HepG2 (cell line): ENCODE data around the gene DAD1.
"Not testable (repeated sequence)": the region's sequence is repeated elsewhere in the genome, so short reads cannot be mapped to it uniquely, and the experiment has no call there.

Source experiments
- EP300 ChIP-seq, 3 experiments: sonication (generic) in 1 of 3; formaldehyde crosslinking in 1 of 3; IDR thresholded peaks; 2 replicates each; pipeline versions ENCODE4 v1.5.1 to v1.6.1; 2011 to 2020; ENCODE audit warnings: low read depth in 2 of 3, low read length in 2 of 3, borderline replicate concordance in 1 of 3, improper control_type of control experiment in 1 of 3, mild to moderate bottlenecking in 1 of 3, missing genetic modification reagents in 1 of 3, moderate library complexity in 1 of 3
- FOSL1 ChIP-seq: sonication (generic); formaldehyde crosslinking; IDR thresholded peaks from 2 replicates; pipeline ENCODE4 v1.9.0; 2021; ENCODE audit warnings: missing genetic modification reagents, borderline replicate concordance
- HNRNPK ChIP-seq: fragments of 200-400 bp; formaldehyde crosslinking; IDR thresholded peaks from 2 replicates; pipeline ENCODE4 v1.6.1; 2018; ENCODE audit warnings: low read length, low read depth, moderate library complexity, mild to moderate bottlenecking; ENCODE audit not compliant: poor library complexity, severe bottlenecking
- NFIB ChIP-seq: sonication (generic); formaldehyde crosslinking; IDR thresholded peaks from 2 replicates; pipeline ENCODE4 v1.9.0; 2021; ENCODE audit warnings: missing genetic modification reagents, mild to moderate bottlenecking, borderline replicate concordance
- RAD21 ChIP-seq: fragments of 450-650 bp; formaldehyde crosslinking; IDR thresholded peaks from 2 replicates; pipeline ENCODE4 v1.5.0; 2020; ENCODE audit warnings: mild to moderate bottlenecking
- RCOR2 ChIP-seq: IDR thresholded peaks from 2 replicates; pipeline ENCODE4 v1.6.1; 2016; ENCODE audit warnings: missing biosample characterization, missing genetic modification reagents
- ZBTB7A ChIP-seq: sonication (generic); formaldehyde crosslinking; IDR thresholded peaks from 2 replicates; pipeline ENCODE4 v1.8.0; 2022; ENCODE audit warnings: mild to moderate bottlenecking, missing genetic modification reagents
- ZNF274 ChIP-seq: sonication (generic); formaldehyde crosslinking; IDR thresholded peaks from 2 replicates; pipeline ENCODE4 v1.5.1; 2020; ENCODE audit warnings: mild to moderate bottlenecking, missing genetic modification reagents
- ZNF296 ChIP-seq: sonication (generic); formaldehyde crosslinking; conservative IDR thresholded peaks from 2 replicates; pipeline ENCODE4 v1.5.0; 2020; ENCODE audit warnings: mild to moderate bottlenecking, missing genetic modification reagents
- ZNF670 ChIP-seq: sonication (generic); formaldehyde crosslinking; IDR thresholded peaks from 2 replicates; pipeline ENCODE4 v1.8.0; 2022; ENCODE audit warnings: mild to moderate bottlenecking, missing genetic modification reagents, borderline replicate concordance
- ZSCAN30 ChIP-seq: sonication (generic); formaldehyde crosslinking; IDR thresholded peaks from 2 replicates; pipeline ENCODE4 v1.5.0; 2020; ENCODE audit warnings: mild to moderate bottlenecking, missing genetic modification reagents
- TF ChIP-seq, protein P1 (sequence below): sonication (generic); formaldehyde crosslinking; IDR thresholded peaks from 2 replicates; pipeline ENCODE4 v1.5.0; 2020; ENCODE audit warnings: mild to moderate bottlenecking, missing genetic modification reagents, moderate library complexity

DNA sequence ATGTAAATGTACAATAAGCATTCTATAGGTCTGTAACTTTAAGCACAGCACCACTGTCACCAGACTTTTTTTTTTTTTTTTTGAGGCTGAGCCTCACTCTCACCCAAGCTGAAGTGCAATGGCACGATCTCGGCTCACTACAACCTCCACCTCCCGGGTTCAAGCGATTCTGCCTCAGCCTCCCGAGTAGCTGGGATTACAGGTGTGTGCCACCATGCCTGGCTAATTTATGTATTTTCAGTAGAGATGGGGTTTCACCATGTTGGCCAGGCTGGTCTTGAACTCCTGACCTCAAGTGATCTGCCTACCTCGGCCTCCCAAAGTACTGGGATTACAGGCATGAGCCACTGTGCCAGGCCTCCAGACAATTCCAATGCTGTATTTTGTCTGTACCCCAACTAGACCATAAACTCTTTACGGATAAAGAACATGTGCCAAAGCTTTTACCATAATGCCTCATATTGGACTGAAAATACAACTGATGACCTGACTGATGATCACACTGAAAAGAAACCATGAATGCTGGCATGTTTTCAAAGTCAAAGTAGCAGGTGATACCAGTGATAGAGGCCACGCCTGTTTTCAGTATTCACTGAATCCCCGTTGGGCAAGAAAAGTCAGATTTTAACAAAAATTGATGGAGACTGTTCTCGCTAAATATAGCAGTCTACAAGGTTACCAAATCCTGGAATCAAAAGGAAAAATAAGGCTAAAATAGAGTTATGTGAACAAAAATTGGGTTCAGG, 1.2 kb downstream of the DAD1 start:
- not testable (repeated sequence) for TF ChIP-seq FOSL1 (CRISPR knock-in tag); NFIB; ZBTB7A; ZNF670 (CRISPR knock-in tag); ZNF274 (CRISPR knock-in tag); ZNF296; EP300 (IDR thresholded peaks at IDR 0.05; ENCODE audit: low read depth in 2 of 2, low read length in 2 of 2); EP300 (CRISPR knock-in tag; IDR thresholded peaks at IDR 0.05; ENCODE audit: borderline replicate concordance); HNRNPK; ZSCAN30 (CRISPR knock-in tag); RCOR2 (CRISPR knock-in tag); RAD21
- TF ChIP-seq, protein P1, sequence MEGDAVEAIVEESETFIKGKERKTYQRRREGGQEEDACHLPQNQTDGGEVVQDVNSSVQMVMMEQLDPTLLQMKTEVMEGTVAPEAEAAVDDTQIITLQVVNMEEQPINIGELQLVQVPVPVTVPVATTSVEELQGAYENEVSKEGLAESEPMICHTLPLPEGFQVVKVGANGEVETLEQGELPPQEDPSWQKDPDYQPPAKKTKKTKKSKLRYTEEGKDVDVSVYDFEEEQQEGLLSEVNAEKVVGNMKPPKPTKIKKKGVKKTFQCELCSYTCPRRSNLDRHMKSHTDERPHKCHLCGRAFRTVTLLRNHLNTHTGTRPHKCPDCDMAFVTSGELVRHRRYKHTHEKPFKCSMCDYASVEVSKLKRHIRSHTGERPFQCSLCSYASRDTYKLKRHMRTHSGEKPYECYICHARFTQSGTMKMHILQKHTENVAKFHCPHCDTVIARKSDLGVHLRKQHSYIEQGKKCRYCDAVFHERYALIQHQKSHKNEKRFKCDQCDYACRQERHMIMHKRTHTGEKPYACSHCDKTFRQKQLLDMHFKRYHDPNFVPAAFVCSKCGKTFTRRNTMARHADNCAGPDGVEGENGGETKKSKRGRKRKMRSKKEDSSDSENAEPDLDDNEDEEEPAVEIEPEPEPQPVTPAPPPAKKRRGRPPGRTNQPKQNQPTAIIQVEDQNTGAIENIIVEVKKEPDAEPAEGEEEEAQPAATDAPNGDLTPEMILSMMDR (CRISPR knock-in tag) = not testable (repeated sequence)
